ENCODE measurements around the gene BMPR1A.

Gene BMPR1A

GRCh38 chr10:86799188-86799845, 42.9 kb downstream of the BMPR1A start:
- DNase-seq (ENCODE audit: low read depth in 2 of 2, low spot score in 1 of 2): no peak

GRCh38 chr10:86801995-86802394, 45.6 kb downstream of the BMPR1A start:
- DNase-seq (ENCODE audit: low read depth in 2 of 2, low spot score in 1 of 2): no peak

GRCh38 chr10:86802473-86803108, 46.2 kb downstream of the BMPR1A start:
- no peak for DNase-seq (ENCODE audit: low read depth in 2 of 2, low spot score in 1 of 2)

- no peak for DNase-seq (ENCODE audit: low read depth in 2 of 2, low spot score in 1 of 2)
Observed at GRCh38 chr10:86803156-86803555, 46.7 kb downstream of the BMPR1A start.

- DNase-seq (ENCODE audit: low read depth in 2 of 2, low spot score in 1 of 2): no peak
Observed at GRCh38 chr10:86804805-86805204, 48.4 kb downstream of the BMPR1A start.

GRCh38 chr10:86813101-86813500, 56.7 kb downstream of the BMPR1A start:
- no peak for DNase-seq (ENCODE audit: low read depth in 2 of 2, low spot score in 1 of 2)

- DNase-seq (ENCODE audit: low read depth in 2 of 2, low spot score in 1 of 2): no peak
Observed at GRCh38 chr10:86813982-86814381, 57.6 kb downstream of the BMPR1A start.

GRCh38 chr10:86815035-86815617, 58.7 kb downstream of the BMPR1A start:
- DNase-seq (ENCODE audit: low read depth in 2 of 2, low spot score in 1 of 2): no peak

GRCh38 chr10:86815640-86816039, 59.2 kb downstream of the BMPR1A start:
- no peak for DNase-seq (ENCODE audit: low read depth in 2 of 2, low spot score in 1 of 2)

- DNase-seq (ENCODE audit: low read depth in 2 of 2, low spot score in 1 of 2): no peak
Observed at GRCh38 chr10:86817246-86817645, 60.8 kb downstream of the BMPR1A start.

- DNase-seq (ENCODE audit: low read depth in 2 of 2, low spot score in 1 of 2): no peak
Observed at GRCh38 chr10:86819567-86819966, 63.1 kb downstream of the BMPR1A start.

GRCh38 chr10:86820509-86820908, 64.1 kb downstream of the BMPR1A start:
- no peak for DNase-seq (ENCODE audit: low read depth in 2 of 2, low spot score in 1 of 2)

- DNase-seq (ENCODE audit: low read depth in 2 of 2, low spot score in 1 of 2): no peak
Observed at GRCh38 chr10:86821388-86821999, 65.1 kb downstream of the BMPR1A start.

GRCh38 chr10:86823565-86823964, 67.1 kb downstream of the BMPR1A start:
- DNase-seq (ENCODE audit: low read depth in 2 of 2, low spot score in 1 of 2): no peak

GRCh38 chr10:86824151-86824550, 67.7 kb downstream of the BMPR1A start:
- DNase-seq (ENCODE audit: low read depth in 2 of 2, low spot score in 1 of 2): no peak

- no peak for DNase-seq (ENCODE audit: low read depth in 2 of 2, low spot score in 1 of 2)
Observed at GRCh38 chr10:86825366-86825765, 68.9 kb downstream of the BMPR1A start.

GRCh38 chr10:86827639-86828038, 71.2 kb downstream of the BMPR1A start:
- no peak for DNase-seq (ENCODE audit: low read depth in 2 of 2, low spot score in 1 of 2)

GRCh38 chr10:86828145-86828544, 71.7 kb downstream of the BMPR1A start:
- DNase-seq (ENCODE audit: low read depth in 2 of 2, low spot score in 1 of 2): no peak

- no peak for DNase-seq (ENCODE audit: low read depth in 2 of 2, low spot score in 1 of 2)
Observed at GRCh38 chr10:86829472-86829871, 73.1 kb downstream of the BMPR1A start.

- DNase-seq (ENCODE audit: low read depth in 2 of 2, low spot score in 1 of 2): no peak
Observed at GRCh38 chr10:86830043-86830591, 73.7 kb downstream of the BMPR1A start.

GRCh38 chr10:86833969-86834368, 77.5 kb downstream of the BMPR1A start:
- DNase-seq (ENCODE audit: low read depth in 2 of 2, low spot score in 1 of 2): no peak

- DNase-seq (ENCODE audit: low read depth in 2 of 2, low spot score in 1 of 2): no peak
Observed at GRCh38 chr10:86836044-86836443, 79.6 kb downstream of the BMPR1A start.

Data from stimulated activated CD8-positive, alpha-beta memory T cell treated with anti-CD3 and anti-CD28 coated beads, Interleukin-4, amount 100 ng/mL, for 4 hours (primary cell).